Superior temporal gyrus (tissue), 1 donor: ENCODE data around the gene DNAH7.

ENCODE experiments used
- DNase-seq: peaks from one replicate; pipeline ENCODE4 v3.0.0-alpha.2; 2016; ENCODE audit errors: extremely low spot score

The DNAH7 gene

GRCh38 chr2:195864316-195864715 is 204.3 kb downstream of the DNAH7 start:
- no peak for DNase-seq

- no peak for DNase-seq
Observed at GRCh38 chr2:195863564-195863963, 205.1 kb downstream of the DNAH7 start.

- DNase-seq, result no peak
Observed at GRCh38 chr2:195863121-195863520, 205.5 kb downstream of the DNAH7 start.

- no peak for DNase-seq
Observed at GRCh38 chr2:195861821-195862220, 206.8 kb downstream of the DNAH7 start.

GRCh38 chr2:195859513-195859912 is 209.1 kb downstream of the DNAH7 start:
- DNase-seq, result no peak

- DNase-seq, result no peak
Observed at GRCh38 chr2:195857132-195857531, 211.5 kb downstream of the DNAH7 start.

GRCh38 chr2:195850764-195851163 is 217.9 kb downstream of the DNAH7 start:
- DNase-seq, result no peak

- no peak for DNase-seq
Observed at GRCh38 chr2:195848119-195848899, 220.3 kb downstream of the DNAH7 start.

- DNase-seq, result no peak
Observed at GRCh38 chr2:195842932-195843331, 225.7 kb downstream of the DNAH7 start.

- DNase-seq, result no peak
Observed at GRCh38 chr2:195838002-195838401, 230.6 kb downstream of the DNAH7 start.

- no peak for DNase-seq
Observed at GRCh38 chr2:195836002-195836401, 232.6 kb downstream of the DNAH7 start.

- DNase-seq, result no peak
Observed at GRCh38 chr2:195834836-195835235, 233.8 kb downstream of the DNAH7 start.

GRCh38 chr2:195830968-195831950 is 237.4 kb downstream of the DNAH7 start:
- DNase-seq, result no peak

GRCh38 chr2:195824478-195824877 is 244.2 kb downstream of the DNAH7 start:
- no peak for DNase-seq

GRCh38 chr2:195823206-195823605 is 245.4 kb downstream of the DNAH7 start:
- DNase-seq, result no peak

GRCh38 chr2:195821566-195821932 is 247.1 kb downstream of the DNAH7 start:
- DNase-seq, result no peak

- no peak for DNase-seq
Observed at GRCh38 chr2:195820867-195821565, 247.6 kb downstream of the DNAH7 start.

- no peak for DNase-seq
Observed at GRCh38 chr2:195820373-195820772, 248.3 kb downstream of the DNAH7 start.

- no peak for DNase-seq
Observed at GRCh38 chr2:195819276-195819675, 249.4 kb downstream of the DNAH7 start.

GRCh38 chr2:195818526-195818925 is 250.1 kb downstream of the DNAH7 start:
- no peak for DNase-seq

GRCh38 chr2:195818106-195818505 is 250.5 kb downstream of the DNAH7 start:
- DNase-seq, result no peak

- no peak for DNase-seq
Observed at GRCh38 chr2:195815083-195815482, 253.6 kb downstream of the DNAH7 start.
